CD4-positive, alpha-beta memory T cell (primary cell): ENCODE data around the gene VWA1. TPM values are rescaled to one million over a fixed set of nuclear protein-coding genes. Genes with fewer than 3 reads are reported as not detected.
A peak's percentile ranks its signal among the peaks of the same experiment; 100 is the strongest.
"Not testable (repeated sequence)": the region's sequence is repeated elsewhere in the genome, so short reads cannot be mapped to it uniquely, and the experiment has no call there.

Experiments used
- CTCF ChIA-PET: fragments of 350-600 bp; sonication (Branson Sonifier 250); formaldehyde crosslinking; loops from one replicate; lab custom pipeline; 2021; ENCODE audit warnings: inconsistent platforms; ENCODE audit not compliant: partially characterized antibody; lab: Charles Lee
- POLR2A ChIA-PET: fragments of 350-600 bp; sonication (Branson Sonifier 250); formaldehyde crosslinking; loops from one replicate; lab custom pipeline; 2021; ENCODE audit not compliant: partially characterized antibody; lab: Charles Lee
- DNase-seq, 5 donors: peaks; one replicate each; pipeline versions ENCODE4 v3.0.0 to v3.0.0-alpha.2; 2020 to 2022; ENCODE audit warnings: mixed read lengths in 1 of 5
- H3K27ac ChIP-seq: one replicate; pipeline ENCODE4 v1.7.0; 2013; ENCODE audit warnings: low read depth, low read length
- H3K27me3 ChIP-seq: 2 replicates; pipeline ENCODE4 v1.7.0; 2013; ENCODE audit warnings: mild to moderate bottlenecking, low read length, moderate library complexity; ENCODE audit not compliant: insufficient read depth
- H3K36me3 ChIP-seq: 2 replicates; pipeline ENCODE4 v1.7.0; 2013; ENCODE audit warnings: mild to moderate bottlenecking, low read length, moderate library complexity; ENCODE audit not compliant: insufficient read depth
- H3K4me1 ChIP-seq: 2 replicates; pipeline ENCODE4 v1.7.0; 2013; ENCODE audit warnings: mild to moderate bottlenecking, low read length, moderate library complexity; ENCODE audit not compliant: insufficient read depth
- H3K4me3 ChIP-seq, 2 donors: one replicate each; pipeline ENCODE4 v1.7.0; 2013; ENCODE audit warnings: low read length in 2 of 2, mild to moderate bottlenecking in 1 of 2
- H3K9me3 ChIP-seq, 2 donors: one replicate each; pipeline ENCODE4 v1.7.0; 2013; ENCODE audit warnings: low read length in 2 of 2, control low read depth in 1 of 2; ENCODE audit not compliant: control insufficient read depth in 1 of 2
- H3K27ac Mint-ChIP-seq, 7 donors: one replicate each; pipeline ENCODE4 v1.8.0; 2020 to 2021; ENCODE audit warnings: mixed read lengths in 7 of 7, mild to moderate bottlenecking in 6 of 7, inconsistent platforms in 3 of 7, moderate library complexity in 3 of 7
- H3K27me3 Mint-ChIP-seq, 2 donors: one replicate each; pipeline ENCODE4 v1.8.0; 2020 to 2021; ENCODE audit warnings: mixed read lengths in 2 of 2
- H3K36me3 Mint-ChIP-seq, 2 donors: one replicate each; pipeline ENCODE4 v1.8.0; 2020 to 2021; ENCODE audit warnings: mixed read lengths in 2 of 2, inconsistent platforms in 1 of 2, mild to moderate bottlenecking in 1 of 2
- H3K4me1 Mint-ChIP-seq, 4 donors: one replicate each; pipeline ENCODE4 v1.8.0; 2020 to 2021; ENCODE audit warnings: mixed read lengths in 4 of 4, mild to moderate bottlenecking in 1 of 4
- H3K4me3 Mint-ChIP-seq, 8 donors: one replicate each; pipeline ENCODE4 v1.8.0; 2020 to 2021; ENCODE audit warnings: mixed read lengths in 8 of 8, mild to moderate bottlenecking in 7 of 8, moderate library complexity in 6 of 8, inconsistent platforms in 3 of 8
- H3K9me3 Mint-ChIP-seq, 8 donors: one replicate each; pipeline ENCODE4 v1.8.0; 2020 to 2021; ENCODE audit warnings: mixed read lengths in 8 of 8, mild to moderate bottlenecking in 5 of 8, inconsistent platforms in 3 of 8, moderate library complexity in 1 of 8
- intact Hi-C: fragments of 100-400 bp; cut with micrococcal nuclease; formaldehyde crosslinking; loops from one replicate; pipeline ENCODE4 v1.15.1; 2023
- polyA plus RNA-seq, 2 donors: library from polyadenylated mRNA; unstranded; fragments of 300-500 nt; fragmentation: Illumina TruSeq; gene quantifications; one replicate each; pipeline ENCODE4 v1.2.3, GENCODE V29; 2021
- total RNA-seq, 2 experiments: library from RNA; stranded (reverse); gene quantifications; one replicate each; pipeline ENCODE4 v1.2.3, GENCODE V29; 2021

Gene VWA1
- total and polyA plus RNA-seq, 4 experiments from 2014 or later = not detected

- H3K27me3 Mint-ChIP-seq, POLR2A ChIA-PET, H3K36me3 Mint-ChIP-seq, H3K4me3 Mint-ChIP-seq, H3K4me1 ChIP-seq, H3K9me3 Mint-ChIP-seq, H3K4me1 Mint-ChIP-seq, DNase-seq, H3K27me3 ChIP-seq, H3K4me3 ChIP-seq, intact Hi-C loops, H3K27ac ChIP-seq, H3K36me3 ChIP-seq, H3K9me3 ChIP-seq: not testable (repeated sequence)
- CTCF ChIA-PET = interaction anchor here (0.7 kb wide), 1 partner anchor 45 kb away, joined by 3 read pairs; no protein-coding TSS in a partner anchor
- H3K27ac Mint-ChIP-seq = peak overlapping the region in 1 of 7 donors; percentile 47
Observed at GRCh38 chr1:1459711-1460110, 24.2 kb downstream of the VWA1 start.

- Mint-ChIP-seq H3K27me3 (peaks cover 0 to 2% of the 10 kb centered on the region in 2 donors), H3K36me3 (no peaks in the 10 kb centered on the region), H3K4me3 (no peak overlapping the region), H3K9me3 (no peaks in the 10 kb centered on the region), H3K4me1 (no peaks in the 10 kb centered on the region), H3K27ac (no peak overlapping the region)
- ChIA-PET POLR2A (no interaction called here), CTCF (no interaction called here)
- DNase-seq = peak in 1 of 5 donors; percentile 15
- Histone ChIP-seq H3K9me3 (no peaks in the 10 kb centered on the region), H3K27me3 (no peaks in the 10 kb centered on the region), H3K27ac (no peak overlapping the region), H3K4me1 (no peaks in the 10 kb centered on the region), H3K4me3 (no peak overlapping the region), H3K36me3 (no peaks in the 10 kb centered on the region)
- intact Hi-C loops = no loop called here
Observed at GRCh38 chr1:1460540-1461130, 25.1 kb downstream of the VWA1 start.

GRCh38 chr1:1461721-1462317 lies 26.3 kb downstream of the VWA1 start:
- intact Hi-C loops = no loop called here
- Histone ChIP-seq H3K27ac (no peak overlapping the region), H3K9me3 (no peaks in the 10 kb centered on the region), H3K4me1 (no peaks in the 10 kb centered on the region), H3K27me3 (no peaks in the 10 kb centered on the region), H3K4me3 (no peak overlapping the region), H3K36me3 (no peaks in the 10 kb centered on the region)
- ChIA-PET CTCF (no interaction called here), POLR2A (no interaction called here)
- DNase-seq = peak in 1 of 5 donors; percentile 31
- H3K4me3 Mint-ChIP-seq = peak overlapping the region in 2 of 8 donors; percentile 23 to 80
- no peaks in the 10 kb centered on the region for H3K9me3 Mint-ChIP-seq
- no peaks in the 10 kb centered on the region for H3K4me1 Mint-ChIP-seq
- H3K27ac Mint-ChIP-seq = peak overlapping the region in 1 of 7 donors; percentile 46
- peaks cover 0 to 2% of the 10 kb centered on the region in 2 donors for H3K27me3 Mint-ChIP-seq
- H3K36me3 Mint-ChIP-seq = no peaks in the 10 kb centered on the region

GRCh38 chr1:1462318-1462966 lies 27.0 kb downstream of the VWA1 start:
- ChIA-PET POLR2A (no interaction called here), CTCF (no interaction called here)
- Mint-ChIP-seq H3K4me3 (peak overlapping the region; percentile 9 to 80 (median 58)), H3K27ac (peak overlapping the region in 3 of 7 donors; percentile 15 to 63 (median 35)), H3K36me3 (no peaks in the 10 kb centered on the region), H3K27me3 (peaks cover 0 to 2% of the 10 kb centered on the region in 2 donors), H3K4me1 (no peaks in the 10 kb centered on the region), H3K9me3 (no peaks in the 10 kb centered on the region)
- Histone ChIP-seq H3K9me3 (no peaks in the 10 kb centered on the region), H3K27me3 (no peaks in the 10 kb centered on the region), H3K4me3 (no peak overlapping the region), H3K4me1 (no peaks in the 10 kb centered on the region), H3K27ac (no peak overlapping the region), H3K36me3 (no peaks in the 10 kb centered on the region)
- intact Hi-C loops = no loop called here
- DNase-seq = peak in 1 of 5 donors; percentile 48

GRCh38 chr1:1463312-1463711 lies 27.8 kb downstream of the VWA1 start:
- no peak overlapping the region for H3K4me3 Mint-ChIP-seq
- peak in 1 of 5 donors; percentile 15 for DNase-seq
- intact Hi-C loops = no loop called here
- Histone ChIP-seq H3K27ac (no peak overlapping the region), H3K36me3 (no peaks in the 10 kb centered on the region), H3K27me3 (no peaks in the 10 kb centered on the region), H3K9me3 (no peaks in the 10 kb centered on the region), H3K4me1 (no peaks in the 10 kb centered on the region), H3K4me3 (no peak overlapping the region)
- POLR2A ChIA-PET = no interaction called here
- no peaks in the 10 kb centered on the region for H3K36me3 Mint-ChIP-seq
- H3K4me1 Mint-ChIP-seq = no peaks in the 10 kb centered on the region
- CTCF ChIA-PET = no interaction called here
- H3K27ac Mint-ChIP-seq = no peak overlapping the region
- H3K27me3 Mint-ChIP-seq = peaks cover 0 to 2% of the 10 kb centered on the region in 2 donors
- no peaks in the 10 kb centered on the region for H3K9me3 Mint-ChIP-seq

- H3K27me3 ChIP-seq, POLR2A ChIA-PET, H3K27me3 Mint-ChIP-seq, H3K36me3 Mint-ChIP-seq, H3K4me3 Mint-ChIP-seq, H3K27ac Mint-ChIP-seq, intact Hi-C loops, H3K9me3 ChIP-seq, H3K9me3 Mint-ChIP-seq, H3K36me3 ChIP-seq, H3K4me3 ChIP-seq, CTCF ChIA-PET, H3K27ac ChIP-seq: not testable (repeated sequence)
- peaks cover 8 to 26% (median 16%) of the 10 kb centered on the region in 4 donors for H3K4me1 Mint-ChIP-seq
- DNase-seq = peak in 1 of 5 donors; percentile 20
- peaks cover 17% of the 10 kb centered on the region for H3K4me1 ChIP-seq
Observed at GRCh38 chr1:1468196-1468985, 32.9 kb downstream of the VWA1 start.
